Omental fat pad (tissue), 4 donors: ENCODE measurements around the gene APOL6. TPM values are rescaled to one million over a fixed set of nuclear protein-coding genes. Genes with fewer than 3 reads are reported as not detected.

ENCODE experiments used
- ATAC-seq: fragments of 150-250 bp; one replicate; pipeline ENCODE4 v1.9.1; 2016; ENCODE audit warnings: mild to moderate bottlenecking, moderate library complexity; ENCODE audit not compliant: low FRiP score
- DNase-seq: peaks from one replicate; pipeline ENCODE4 v3.0.0-alpha.2; 2019; ENCODE audit warnings: low spot score
- total RNA-seq, 4 donors: library from RNA; depleted of rRNA; stranded (reverse); fragments of >200 nt; gene quantifications; one replicate each; pipeline ENCODE4 v1.1.0, GENCODE V29; 2016
- TF ChIP-seq, protein P1 (sequence below), 3 donors: fragments of 450-650 bp; IDR thresholded peaks; one replicate each; pipeline ENCODE4 v1.5.1; 2016 to 2017; ENCODE audit warnings: antibody characterized with exemption in 3 of 3, mild to moderate bottlenecking in 3 of 3, moderate library complexity in 2 of 3

Gene APOL6
- total RNA-seq, 4 donors from 2014 or later = 53.8 to 104 (median 75.1) TPM

DNA sequence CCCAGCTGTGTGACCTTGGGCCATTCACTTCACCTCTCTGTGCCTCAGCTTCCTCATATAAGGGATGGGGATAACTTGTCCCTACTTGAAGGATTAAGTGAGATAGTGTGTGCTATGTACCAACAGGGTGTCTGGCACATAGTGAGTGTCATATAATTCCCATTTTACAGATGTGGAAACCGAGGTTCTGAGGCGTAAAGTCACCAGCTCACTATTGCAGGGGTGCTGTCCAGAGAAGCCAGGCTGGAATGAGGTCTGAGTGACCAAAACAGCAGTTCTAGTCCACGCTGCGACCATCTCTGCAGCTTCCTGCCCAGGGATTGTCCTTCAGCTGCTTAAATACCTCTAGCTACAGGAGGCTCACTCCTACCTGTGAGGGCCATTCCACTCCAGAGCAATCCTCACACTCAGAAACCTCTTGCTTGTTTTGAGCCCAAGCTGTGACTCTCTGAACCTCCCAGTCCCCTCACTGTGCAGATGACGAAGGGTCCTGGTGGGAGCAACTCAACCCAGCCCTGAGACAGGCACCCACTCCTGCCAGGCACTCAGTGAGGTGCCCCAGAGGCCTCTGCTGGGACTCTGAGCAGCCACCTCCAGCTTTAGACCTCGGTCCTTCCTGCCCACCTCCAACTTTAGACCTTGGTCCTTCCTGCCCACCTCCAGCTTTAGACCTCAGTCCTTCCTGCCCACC is 36.9 kb upstream of the APOL6 start:
- no peak for ATAC-seq
- no peak for DNase-seq

DNA sequence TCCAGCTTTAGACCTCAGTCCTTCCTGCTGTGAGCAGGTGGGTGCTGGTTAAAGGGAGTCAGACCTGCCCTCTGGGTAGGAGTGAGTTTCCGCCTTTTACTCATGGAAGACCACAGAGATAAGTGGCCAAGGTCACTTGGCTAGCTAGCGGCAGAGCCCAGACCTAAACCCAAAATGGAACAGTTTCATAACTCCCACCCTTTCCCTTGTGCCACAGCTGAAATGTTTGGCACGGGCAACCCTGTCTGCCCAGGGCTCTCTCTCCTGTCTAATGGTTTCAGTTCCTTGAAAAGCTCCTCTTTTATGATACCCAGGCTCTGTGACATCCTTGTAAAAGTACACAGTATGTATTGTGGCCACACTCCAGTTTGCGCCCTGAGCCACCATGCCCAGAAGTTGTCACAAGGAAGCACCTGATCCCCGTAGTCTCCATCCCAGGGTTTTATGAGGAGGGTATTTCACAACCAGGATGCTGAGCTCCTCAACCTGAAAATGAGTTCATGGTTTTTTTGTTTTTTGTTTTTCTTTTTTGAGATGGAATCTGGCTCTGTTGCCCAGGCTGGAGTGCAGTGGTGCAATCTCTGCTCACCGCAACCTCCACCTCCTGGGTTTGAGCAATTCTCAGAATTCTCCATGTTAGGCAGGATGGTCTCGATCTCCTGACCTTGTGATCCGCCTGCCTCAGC is 36.2 kb upstream of the APOL6 start:
- no peak for DNase-seq
- no peak for ATAC-seq
- TF ChIP-seq, protein P1, sequence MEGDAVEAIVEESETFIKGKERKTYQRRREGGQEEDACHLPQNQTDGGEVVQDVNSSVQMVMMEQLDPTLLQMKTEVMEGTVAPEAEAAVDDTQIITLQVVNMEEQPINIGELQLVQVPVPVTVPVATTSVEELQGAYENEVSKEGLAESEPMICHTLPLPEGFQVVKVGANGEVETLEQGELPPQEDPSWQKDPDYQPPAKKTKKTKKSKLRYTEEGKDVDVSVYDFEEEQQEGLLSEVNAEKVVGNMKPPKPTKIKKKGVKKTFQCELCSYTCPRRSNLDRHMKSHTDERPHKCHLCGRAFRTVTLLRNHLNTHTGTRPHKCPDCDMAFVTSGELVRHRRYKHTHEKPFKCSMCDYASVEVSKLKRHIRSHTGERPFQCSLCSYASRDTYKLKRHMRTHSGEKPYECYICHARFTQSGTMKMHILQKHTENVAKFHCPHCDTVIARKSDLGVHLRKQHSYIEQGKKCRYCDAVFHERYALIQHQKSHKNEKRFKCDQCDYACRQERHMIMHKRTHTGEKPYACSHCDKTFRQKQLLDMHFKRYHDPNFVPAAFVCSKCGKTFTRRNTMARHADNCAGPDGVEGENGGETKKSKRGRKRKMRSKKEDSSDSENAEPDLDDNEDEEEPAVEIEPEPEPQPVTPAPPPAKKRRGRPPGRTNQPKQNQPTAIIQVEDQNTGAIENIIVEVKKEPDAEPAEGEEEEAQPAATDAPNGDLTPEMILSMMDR (IDR thresholded peaks at IDR 0.05) = no peak

More for the DNA sequence above, 36.9 kb upstream of the APOL6 start:
- TF ChIP-seq, protein P1 (IDR thresholded peaks at IDR 0.05) = no peak

DNA sequence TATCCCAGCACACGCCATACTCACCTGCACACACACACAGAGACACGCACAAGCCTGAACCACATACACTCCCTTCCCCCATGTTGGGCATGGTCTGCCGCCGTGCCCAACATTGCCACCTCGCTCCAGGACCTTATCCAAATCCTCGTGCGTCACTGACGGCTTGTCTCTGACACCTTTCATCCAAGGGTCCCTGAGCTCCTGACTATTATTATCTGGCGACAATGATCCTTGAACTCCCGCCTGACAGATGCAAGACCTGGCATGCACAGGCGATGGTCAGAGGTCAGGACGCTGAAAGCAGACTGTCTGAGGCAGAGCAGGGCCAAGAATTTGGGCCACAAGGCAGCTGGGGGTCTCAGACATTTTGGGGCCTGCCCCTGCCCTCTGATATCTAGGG is 35.3 kb upstream of the APOL6 start:
- TF ChIP-seq, protein P1 (IDR thresholded peaks at IDR 0.05) = no peak
- DNase-seq (no peak), ATAC-seq (no peak)

DNA sequence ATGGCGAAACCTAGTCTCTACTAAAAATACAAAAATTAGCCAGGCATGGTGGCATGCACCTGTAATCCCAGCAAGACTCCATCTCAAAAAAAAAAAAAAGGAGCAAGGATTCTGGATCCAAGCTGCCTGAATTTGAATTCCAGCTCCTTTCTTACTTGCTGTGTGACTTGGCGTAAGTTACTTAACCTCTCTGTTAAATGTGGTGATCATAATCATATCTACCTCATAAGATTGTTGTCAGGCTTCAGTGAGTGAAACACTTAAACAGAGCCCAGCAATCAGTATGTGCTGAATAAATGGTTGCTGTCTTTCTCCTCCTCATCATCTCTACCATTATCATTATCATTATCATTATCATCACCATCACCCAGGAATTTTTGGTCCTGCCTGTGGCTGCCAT is 33.8 kb upstream of the APOL6 start:
- TF ChIP-seq, protein P1 (IDR thresholded peaks at IDR 0.05) = no peak
- ATAC-seq (no peak), DNase-seq (no peak)

DNA sequence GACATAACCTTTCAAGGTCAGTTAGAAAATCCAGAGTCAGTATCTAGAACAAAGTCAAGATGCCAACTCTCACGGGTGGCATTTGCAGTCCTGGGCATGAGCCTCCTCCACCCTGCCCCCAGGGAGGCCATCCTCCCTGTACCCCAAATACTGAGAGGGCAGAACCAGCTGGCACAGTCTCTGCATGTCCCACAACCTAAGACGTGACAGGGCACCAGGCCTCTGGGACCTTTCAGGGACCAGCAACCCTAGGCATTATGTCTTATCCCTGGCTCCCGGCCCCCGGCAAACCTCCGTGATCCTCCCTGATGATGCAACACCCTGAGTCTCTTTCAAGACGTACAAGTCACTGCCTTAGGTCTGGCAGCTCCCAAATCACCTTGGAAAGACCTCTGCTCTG is 33.1 kb upstream of the APOL6 start:
- DNase-seq (no peak), ATAC-seq (no peak)
- TF ChIP-seq, protein P1 (IDR thresholded peaks at IDR 0.05) = no peak

DNA sequence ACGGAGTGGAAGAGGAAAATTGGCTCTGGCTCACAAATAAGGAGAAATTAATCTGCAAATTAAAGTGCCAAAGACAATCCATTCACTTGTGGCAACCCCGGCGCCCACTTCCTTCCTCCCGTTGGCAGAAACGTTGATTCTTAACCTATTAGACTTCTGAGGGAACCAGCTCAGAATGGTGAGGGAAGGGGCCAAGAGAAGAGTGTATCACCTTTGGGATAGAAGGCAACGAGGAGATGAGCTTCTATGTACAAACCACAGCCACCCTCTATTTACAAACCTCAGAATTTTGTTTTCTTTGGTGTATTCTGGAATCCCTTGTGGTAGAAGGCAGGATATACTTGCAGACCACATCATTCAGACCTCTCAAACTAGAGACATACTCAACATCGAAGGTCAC is 32.2 kb upstream of the APOL6 start:
- TF ChIP-seq, protein P1 (IDR thresholded peaks at IDR 0.05) = no peak
- no peak for ATAC-seq
- no peak for DNase-seq
